NCI-H1092 (cell line): ENCODE data around the gene ZBTB7C.

Experiments
- DNase-seq: peaks from one replicate; lab custom pipeline; 2025; lab: John Stamatoyannopoulos, UW

Gene ZBTB7C

GRCh38 chr18:48254077-48254602 lies 155.0 kb downstream of the ZBTB7C start:
- no peak for DNase-seq

- no peak for DNase-seq
These were observed 156.7 kb downstream of the ZBTB7C start for GRCh38 chr18:48252525-48252924.

GRCh38 chr18:48250918-48251317 lies 158.3 kb downstream of the ZBTB7C start:
- no peak for DNase-seq

DNA sequence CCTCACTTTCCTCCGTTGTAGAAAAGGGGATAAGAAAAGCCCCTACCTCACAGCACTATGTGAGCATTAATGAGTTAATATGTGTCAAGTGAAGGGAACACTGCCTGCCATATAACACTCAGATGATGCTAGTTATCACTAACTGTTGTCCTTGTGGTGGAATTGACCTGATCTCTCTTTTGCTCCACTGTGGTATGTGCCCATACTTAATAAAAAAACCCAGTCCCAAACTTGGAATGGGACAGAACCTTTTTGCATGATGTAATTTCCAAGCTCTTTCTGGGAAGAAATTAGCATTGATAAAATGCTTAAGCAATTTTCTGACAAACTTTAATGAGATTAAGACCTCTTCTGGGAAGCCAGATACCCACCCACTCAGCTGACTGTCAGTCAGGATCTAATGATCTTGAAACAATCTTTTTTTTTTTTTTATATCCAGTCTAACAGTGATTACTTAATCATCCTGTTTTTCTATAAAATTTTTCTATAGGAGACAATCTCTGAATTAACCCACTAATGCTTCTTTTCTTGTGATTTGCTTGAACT lies 158.7 kb downstream of the ZBTB7C start:
- DNase-seq = no peak

DNA sequence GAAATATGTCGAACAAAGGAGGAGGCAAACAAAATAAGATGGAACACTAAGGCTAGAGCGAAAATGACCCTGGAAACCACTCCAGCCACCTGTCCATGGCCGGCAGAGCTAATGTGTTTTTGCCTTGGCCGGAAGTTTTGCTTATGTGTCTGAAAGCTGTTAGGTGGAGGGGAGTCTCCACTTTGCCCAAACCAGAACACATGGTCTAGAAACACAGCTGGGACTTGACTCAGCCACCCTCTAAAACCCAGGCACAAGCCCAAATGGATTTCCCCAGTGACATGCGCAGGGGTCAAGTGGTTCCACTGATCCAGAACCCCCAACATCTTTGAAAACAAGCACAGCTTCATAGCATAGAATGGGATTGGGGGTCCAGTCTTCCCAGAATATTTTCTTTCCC lies 159.3 kb downstream of the ZBTB7C start:
- DNase-seq = no peak

DNA sequence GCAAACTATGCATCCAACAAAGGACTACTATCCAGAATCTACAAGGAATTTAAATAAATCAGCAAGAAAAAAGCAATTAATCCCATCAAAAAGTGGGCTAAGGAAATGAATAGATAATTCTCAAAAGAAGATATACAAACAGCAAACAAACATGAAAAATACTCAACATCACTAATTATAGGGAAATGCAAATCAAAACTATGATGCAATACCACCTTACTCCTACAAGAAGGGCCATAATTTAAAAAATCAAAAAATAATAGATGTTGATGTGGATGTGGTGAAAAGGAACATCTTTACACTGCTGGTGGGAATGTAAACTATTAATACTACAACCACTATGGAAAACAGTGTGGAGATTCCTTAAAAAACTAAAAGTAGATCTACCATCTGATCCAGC lies 164.7 kb downstream of the ZBTB7C start:
- DNase-seq = no peak

DNA sequence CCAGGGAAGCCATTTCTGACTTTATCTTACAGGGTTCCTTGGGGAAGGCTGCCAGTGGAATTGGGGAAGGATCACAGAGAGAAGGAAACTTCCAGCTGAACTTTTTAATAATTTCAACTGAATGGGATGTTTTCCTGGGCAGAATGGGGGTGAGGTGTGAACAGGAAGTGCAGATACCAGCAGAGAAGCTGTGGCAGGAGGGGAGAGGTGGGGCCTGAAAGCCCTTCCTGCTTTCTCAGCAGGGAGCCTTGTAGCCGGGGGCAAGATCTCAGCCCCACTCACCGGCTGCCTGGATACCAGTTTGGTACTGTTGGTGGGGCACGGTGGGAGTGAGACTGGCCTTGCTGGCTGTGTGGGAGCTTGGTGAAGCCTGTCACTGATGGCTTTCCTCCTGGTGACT lies 170.5 kb downstream of the ZBTB7C start:
- no peak for DNase-seq

DNA sequence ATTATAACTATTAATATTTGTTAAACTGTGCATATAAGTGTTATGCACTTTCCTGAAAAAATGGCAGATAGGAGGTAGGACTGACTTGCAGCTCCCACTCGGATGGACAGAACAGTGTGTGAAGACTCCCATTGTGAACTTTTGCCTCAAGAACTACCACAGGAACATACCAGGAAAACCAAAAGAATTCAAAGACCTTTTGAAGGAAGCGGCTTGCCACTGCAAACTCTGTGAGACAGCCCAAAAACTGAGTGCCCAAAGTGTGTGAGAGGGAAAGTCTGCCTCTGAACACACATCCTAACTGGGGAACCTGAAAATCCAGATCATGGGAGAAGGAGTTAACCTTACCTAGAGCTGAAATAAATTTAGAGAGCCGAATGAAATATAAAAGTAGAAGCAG lies 171.0 kb downstream of the ZBTB7C start:
- no peak for DNase-seq

- no peak for DNase-seq
These were observed 172.4 kb downstream of the ZBTB7C start for GRCh38 chr18:48236822-48237221.

DNA sequence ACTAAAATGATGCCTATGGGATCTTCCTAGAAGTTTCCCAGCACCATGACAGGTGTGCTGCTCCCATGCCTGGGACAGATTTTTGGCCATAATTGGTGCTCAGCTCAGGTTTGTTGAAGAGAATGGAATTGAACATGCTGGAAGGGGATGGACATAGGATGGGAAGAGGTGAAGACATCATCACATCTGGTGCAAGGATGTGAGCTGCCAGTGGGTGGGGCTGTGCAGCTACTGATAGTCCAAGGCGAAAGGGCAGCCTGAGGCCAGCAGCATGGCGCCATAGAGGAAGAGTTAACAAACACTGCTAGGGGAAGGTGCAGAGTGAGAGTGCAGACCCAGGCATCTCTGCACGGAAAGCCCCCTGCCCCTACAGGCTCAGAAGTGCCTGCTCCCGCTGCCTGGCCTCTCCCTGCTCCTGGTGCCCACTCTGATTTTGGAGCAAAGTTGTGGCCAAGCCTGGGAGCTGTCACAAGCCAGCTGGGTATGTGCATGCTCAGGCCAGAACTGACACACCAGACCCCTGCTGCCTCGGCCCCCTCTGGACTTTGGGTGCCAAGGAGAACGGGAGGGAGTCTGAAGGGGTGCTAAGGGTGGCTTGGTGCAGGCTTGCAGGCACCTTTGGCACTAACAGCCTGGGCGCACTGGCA lies 178.6 kb downstream of the ZBTB7C start:
- peak; percentile 86 for DNase-seq

GRCh38 chr18:48229552-48229981 lies 179.6 kb downstream of the ZBTB7C start:
- DNase-seq = no peak

- DNase-seq = no peak
These were observed 180.3 kb downstream of the ZBTB7C start for GRCh38 chr18:48228841-48229240.

- DNase-seq = no peak
These were observed 180.9 kb downstream of the ZBTB7C start for GRCh38 chr18:48228301-48228715.

GRCh38 chr18:48227206-48227605 lies 182.0 kb downstream of the ZBTB7C start:
- DNase-seq = no peak

- DNase-seq = no peak
These were observed 182.8 kb downstream of the ZBTB7C start for GRCh38 chr18:48226401-48226800.

GRCh38 chr18:48222118-48222517 lies 187.1 kb downstream of the ZBTB7C start:
- peak; percentile 96 for DNase-seq

DNA sequence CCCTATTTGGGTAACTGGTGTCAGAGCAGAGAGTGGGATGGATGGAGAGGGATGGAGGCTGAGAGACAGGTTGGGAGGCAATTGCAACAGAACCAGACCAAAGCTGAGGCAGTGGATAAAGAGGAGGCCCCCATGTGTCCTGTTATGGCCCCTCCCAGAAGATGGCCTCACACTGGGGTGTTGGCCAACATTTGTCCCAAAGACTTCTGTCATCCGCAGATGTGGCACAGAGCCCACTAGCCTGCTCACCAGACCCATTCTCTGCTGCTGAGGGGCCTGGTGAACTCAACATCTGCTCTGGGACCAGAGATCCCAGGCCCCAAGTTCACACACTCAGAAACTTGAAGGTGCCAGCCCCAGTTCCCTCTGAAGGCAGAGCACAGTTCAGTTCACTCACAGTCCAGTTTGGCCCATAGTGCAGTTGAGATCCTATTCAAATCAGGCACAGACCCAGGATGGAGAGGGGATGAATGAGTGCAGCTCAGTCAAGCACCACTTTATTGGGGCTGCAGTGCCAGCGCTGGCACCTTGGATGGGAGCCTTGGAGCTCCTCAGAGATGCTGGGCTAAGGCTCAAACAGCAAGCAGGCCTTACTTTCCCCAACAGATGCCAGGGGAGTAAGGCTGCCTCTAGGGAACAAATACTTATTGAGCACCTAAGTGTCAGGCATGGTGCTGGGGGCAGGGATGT lies 189.2 kb downstream of the ZBTB7C start:
- no peak for DNase-seq

DNA sequence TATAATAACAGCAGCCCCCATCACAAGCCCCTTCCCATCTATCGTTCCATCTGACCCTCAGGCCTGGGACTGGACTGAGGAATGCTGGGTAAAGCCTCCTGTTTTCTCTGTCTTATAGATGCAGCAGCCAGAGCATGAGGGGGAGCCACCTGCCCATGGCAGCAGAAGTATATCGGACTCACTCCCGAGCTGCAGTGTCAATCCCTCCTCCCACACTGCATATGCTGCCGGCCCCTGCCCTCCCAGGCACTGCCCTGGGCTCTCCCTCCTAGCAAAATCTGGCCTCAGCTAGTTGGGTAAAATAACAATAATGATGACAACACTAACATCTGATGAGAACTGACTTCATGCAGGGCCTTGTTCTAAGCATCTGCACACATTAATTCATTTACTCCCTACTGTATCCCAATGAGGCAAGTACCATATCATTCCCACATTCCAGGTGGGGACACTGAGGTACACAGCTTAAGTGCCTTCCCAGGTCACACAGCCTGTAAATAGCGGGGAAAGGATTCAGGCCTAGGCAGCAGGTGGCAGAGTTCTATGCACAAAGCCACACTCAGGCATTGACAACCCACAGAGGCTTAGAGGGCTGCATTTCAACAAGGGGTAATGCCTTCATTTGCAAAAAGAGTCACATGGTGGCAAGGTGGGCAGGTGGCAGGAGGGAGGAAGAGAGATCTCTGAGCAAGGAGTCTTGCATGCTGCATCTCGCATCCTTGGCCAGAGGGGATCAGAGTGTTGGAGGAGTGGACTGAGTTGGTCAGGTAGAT lies 190.0 kb downstream of the ZBTB7C start:
- DNase-seq = no peak

- DNase-seq = no peak
These were observed 190.7 kb downstream of the ZBTB7C start for GRCh38 chr18:48218285-48219022.

- DNase-seq = peak; percentile 82
These were observed 191.6 kb downstream of the ZBTB7C start for GRCh38 chr18:48217258-48218250.
